Posterior cingulate gyrus (tissue), 11 donors: Measurements from ENCODE around the gene CLDN11.

Source experiments
- DNase-seq, 10 donors: peaks; one replicate each; pipeline versions ENCODE4 v3.0.0 to v3.0.0-alpha.2; 2020 to 2021; ENCODE audit warnings: mixed read lengths in 3 of 10
- intact Hi-C: fragments of 100-400 bp; cut with DNase I; formaldehyde crosslinking; loops from one replicate; pipeline ENCODE4 v1.15.1; 2023

The CLDN11 gene

GRCh38 chr3:170467571-170468147 is 49.0 kb downstream of the CLDN11 start:
- intact Hi-C loops: no loop called here
- no peak for DNase-seq

DNA sequence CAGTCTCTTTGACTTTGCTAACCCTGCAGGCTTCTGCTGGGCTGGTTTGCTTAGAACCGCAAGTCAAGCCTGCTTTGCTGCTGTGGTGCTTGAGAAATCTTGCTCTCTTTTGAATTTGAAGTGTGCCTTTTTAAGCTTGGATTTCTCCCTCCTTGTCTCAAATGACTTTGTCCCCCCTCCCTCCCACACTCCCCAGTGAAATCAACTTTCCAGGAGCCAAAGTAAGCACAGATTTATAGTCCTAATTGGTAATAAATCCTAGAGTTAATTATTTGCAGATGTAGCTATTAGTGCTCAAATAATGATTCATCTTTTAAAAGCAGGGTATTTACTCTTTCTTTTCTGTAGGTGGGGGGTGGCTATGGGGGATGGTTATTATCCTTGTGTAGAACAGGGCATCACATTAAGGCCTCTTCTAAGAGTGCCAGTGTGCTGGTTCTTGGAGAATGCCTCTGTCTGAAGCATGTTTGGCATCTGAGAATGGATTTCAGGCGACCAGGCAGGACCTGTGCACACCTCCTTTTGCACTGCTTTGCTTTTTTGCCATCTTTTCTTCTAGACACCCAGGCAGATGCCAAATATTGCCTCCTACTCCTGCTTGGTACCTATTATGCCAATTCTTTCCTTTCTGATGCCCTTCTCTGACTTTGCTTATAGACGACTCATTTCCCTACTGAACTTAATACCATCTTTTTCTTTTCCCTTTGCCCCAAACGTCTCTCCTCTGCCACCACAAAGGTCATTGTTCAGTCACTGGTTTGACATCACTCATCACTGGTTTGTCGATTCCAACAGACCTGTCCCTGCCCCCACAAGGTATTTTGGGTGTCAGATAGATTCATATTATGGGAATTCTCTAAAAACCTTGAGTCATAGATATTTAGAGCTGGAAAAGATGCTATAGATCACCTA is 50.7 kb downstream of the CLDN11 start:
- intact Hi-C loops: loop anchor here (5.0 kb wide), 1 partner anchor 52 kb away; the partner anchor contains the start of gene CLDN11
- DNase-seq: no peak

DNA sequence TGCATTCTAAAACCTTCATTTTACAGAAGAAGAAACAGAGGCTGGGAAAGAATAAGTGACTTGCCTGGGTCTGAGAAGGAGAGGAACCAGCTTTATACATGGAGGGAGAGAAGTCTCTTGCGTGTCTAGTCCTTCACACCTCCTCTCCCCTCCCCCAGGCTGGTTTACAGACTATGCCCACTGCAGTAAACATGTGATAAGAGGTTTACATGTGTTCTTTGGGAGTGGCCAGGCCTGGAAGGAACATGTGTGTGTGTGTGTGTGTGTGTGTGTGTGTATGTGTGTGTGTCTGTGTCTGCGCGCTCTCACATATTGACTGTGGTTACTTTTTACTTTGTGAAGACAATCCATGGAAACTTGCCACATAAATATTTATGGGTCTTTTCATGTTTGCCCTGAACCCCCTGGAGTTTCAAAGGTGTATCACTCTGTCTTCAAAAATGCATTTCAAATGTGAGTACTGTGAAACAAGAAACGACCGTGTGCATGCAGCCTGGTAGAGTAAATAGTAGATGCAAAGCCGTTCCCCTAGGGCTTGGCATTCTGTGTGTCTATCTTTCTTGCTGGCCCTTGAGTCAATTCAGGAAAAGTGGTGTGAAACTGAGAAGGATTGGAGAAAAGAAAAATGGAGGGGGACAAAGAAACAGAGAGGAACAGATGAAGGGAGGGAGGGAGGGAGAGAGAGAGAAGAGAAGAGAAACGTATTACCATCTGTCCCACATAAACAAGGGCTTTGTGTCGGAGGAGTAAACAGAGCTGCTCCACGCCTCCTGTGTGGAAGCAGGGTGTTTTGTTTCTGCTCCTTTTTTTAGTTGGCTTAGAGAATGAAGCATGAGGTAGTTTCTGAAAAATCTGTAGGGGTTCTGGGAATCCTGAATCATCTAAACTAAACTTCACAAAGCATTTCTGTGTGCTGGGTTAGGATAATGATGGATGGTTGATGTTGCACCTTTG is 51.7 kb downstream of the CLDN11 start:
- intact Hi-C loops: loop anchor here (5.0 kb wide), 1 partner anchor 53 kb away; the partner anchor contains the start of gene CLDN11
- DNase-seq: peak in 5 of 10 donors; percentile 34 to 90 (median 53)

DNA sequence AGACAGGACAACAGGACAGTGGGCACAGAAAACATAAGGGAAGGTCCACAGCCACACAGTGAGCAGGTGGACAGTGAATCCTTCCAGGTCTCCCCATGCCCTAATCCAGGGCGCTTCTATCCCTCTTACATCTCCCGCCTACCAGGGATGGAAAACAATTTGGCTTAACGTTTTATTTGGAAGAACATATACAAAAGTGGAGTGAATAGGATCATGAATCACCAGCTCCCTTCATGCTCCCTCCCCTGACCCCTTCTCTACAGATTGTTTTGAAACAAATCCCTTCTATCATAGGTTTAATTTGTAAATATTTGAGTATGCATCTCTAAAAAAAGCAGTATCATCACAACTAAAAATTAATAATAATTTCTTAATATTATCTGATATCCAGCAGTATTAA is 52.5 kb downstream of the CLDN11 start:
- no peak for DNase-seq

DNA sequence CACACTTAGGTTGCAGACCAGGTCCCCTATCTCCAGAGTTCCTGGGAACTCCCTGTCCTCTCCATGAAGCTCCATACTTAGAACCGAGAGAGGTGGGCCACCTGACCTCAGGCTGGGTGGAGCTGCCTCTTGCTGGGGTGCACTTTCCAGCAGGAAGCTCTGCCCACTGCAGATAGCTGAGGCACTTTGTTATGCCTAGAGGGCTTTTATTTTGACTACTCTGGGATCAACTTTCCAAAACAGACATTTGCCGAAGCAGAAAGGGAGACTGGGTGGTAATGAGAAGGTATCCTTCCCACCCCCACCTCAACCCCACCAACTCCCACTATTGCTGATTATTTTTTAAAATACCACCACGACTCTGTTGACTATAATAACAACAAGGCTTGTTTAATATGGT is 54.7 kb downstream of the CLDN11 start:
- intact Hi-C loops: loop anchor here (5.0 kb wide), 1 partner anchor 56 kb away; the partner anchor contains the start of gene CLDN11
- no peak for DNase-seq

More for the DNA sequence above, 52.5 kb downstream of the CLDN11 start:
- intact Hi-C loops: loop anchor here (5.0 kb wide), 1 partner anchor 54 kb away; the partner anchor contains the start of gene CLDN11

DNA sequence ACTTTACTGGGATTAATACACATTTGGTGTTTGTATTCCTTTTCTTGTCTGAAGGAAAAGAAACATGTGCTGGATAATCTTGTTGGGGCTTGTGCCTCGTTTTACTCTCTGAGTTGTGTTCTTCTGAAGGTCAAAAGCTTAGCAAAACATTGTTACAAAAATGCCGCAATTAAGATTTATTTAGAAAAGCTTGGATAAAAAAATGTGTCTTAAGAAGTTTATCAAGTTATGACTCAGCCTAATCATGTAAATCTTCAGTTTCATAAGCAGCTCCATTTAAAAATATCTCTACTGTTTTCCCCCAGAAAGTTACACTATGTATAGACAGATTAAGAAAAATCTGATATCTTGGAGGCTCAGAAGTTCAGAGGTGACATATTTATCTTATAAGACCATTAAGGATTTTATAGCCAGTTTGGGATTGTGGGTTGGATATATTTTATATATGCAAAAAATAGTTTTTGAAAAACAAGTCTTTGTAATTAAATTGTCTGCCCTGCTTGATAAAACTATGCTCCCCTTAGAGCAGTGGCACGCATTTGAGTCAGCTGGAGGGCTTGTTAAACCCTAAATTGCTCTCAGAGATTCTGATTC is 56.5 kb downstream of the CLDN11 start:
- intact Hi-C loops: no loop called here
- DNase-seq: no peak

DNA sequence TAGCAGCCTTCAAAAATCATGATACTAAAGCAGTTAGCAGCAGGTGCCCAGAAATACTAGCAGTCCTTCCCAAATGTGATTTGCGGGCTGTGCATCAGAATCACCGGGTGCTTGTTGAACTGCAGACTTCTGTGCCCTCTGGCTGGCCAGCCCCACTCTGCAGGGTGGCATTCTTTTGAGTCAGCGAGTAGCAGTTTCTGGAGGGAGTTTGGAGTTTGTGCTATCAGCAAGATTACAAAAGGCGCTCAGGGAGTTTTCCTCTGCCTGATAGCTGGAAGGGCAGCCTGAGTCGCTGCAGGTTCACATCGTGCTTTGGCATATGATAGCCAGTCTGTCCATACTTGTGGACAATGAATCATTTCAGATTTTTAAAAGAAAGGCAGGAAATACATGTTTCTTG is 57.6 kb downstream of the CLDN11 start:
- intact Hi-C loops: no loop called here
- peak in 5 of 10 donors; percentile 49 to 92 (median 58) for DNase-seq

DNA sequence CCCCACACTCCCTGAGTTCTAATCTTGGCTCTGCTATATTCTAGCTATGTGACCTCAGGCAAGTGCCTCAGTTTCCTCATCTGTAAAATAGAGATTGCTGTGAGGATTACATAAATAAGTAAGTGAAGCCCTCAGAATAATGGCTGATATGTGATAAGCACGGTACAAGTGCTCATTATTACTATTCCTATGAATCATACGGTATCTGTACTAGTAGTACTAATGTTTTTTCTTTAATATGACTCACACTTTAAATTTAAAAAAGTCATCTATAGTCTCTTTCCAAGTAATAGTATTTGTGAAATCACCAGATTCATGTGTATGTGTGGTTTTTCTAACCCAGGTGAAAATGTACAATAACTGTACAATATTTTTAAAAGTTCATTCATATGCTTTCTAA is 58.7 kb downstream of the CLDN11 start:
- intact Hi-C loops: no loop called here
- no peak for DNase-seq

DNA sequence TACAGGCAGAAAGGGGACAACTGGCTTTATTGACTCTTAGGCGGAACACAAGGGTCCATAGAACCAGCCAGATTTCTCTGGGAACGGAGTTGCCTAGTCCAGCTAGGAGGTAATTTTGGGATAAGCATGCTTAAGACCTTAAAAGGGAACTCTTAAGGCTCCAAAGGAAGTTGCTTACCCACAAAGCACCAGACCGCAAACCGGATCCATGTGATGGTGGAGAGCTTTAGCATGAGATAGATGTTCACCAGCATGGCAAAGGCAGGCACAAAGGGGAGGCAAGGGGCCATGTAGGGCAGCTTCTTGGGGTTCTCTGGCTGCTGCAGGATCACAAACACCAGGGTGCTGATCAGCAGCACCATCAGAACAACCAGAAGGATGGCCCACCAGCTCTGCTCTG is 61.4 kb downstream of the CLDN11 start:
- intact Hi-C loops: no loop called here
- DNase-seq: no peak

GRCh38 chr3:170482199-170482598 is 63.5 kb downstream of the CLDN11 start:
- intact Hi-C loops: no loop called here
- DNase-seq: no peak

- intact Hi-C loops: no loop called here
- DNase-seq: no peak
These were observed 65.0 kb downstream of the CLDN11 start for GRCh38 chr3:170483485-170484262.
